HL-60 (cell line): ENCODE data around the gene CENPA.

ENCODE experiments used
- DNase-seq, 2 experiments: peaks; one replicate each; pipeline ENCODE4 v3.0.0-alpha.2; 2010 to 2020; ENCODE audit warnings: low read depth in 1 of 2, low spot score in 1 of 2
- H3K27ac ChIP-seq: fragments of 250-450 bp; sonication (Bioruptor Pico); replicated peaks from 2 replicates; pipeline ENCODE4 v1.5.1; 2020; ENCODE audit warnings: mild to moderate bottlenecking, moderate library complexity
- H3K27me3 ChIP-seq: fragments of 250-450 bp; sonication (Bioruptor Pico); 2 replicates; pipeline ENCODE4 v1.5.1; 2021; ENCODE audit warnings: mild to moderate bottlenecking, moderate library complexity; ENCODE audit not compliant: insufficient read depth, poor library complexity, severe bottlenecking
- H3K4me3 ChIP-seq: replicated peaks from 2 replicates; pipeline ENCODE4 v1.5.1; 2011; ENCODE audit warnings: mild to moderate bottlenecking, control low read depth, low read length; ENCODE audit not compliant: insufficient read depth
- CTCF ChIP-seq: IDR thresholded peaks from one replicate; pipeline ENCODE4 v1.5.1; 2011; ENCODE audit warnings: low read length, control low read depth, inconsistent platforms; ENCODE audit not compliant: insufficient read depth
- GABPA ChIP-seq: IDR thresholded peaks from 2 replicates; pipeline ENCODE4 v1.6.1; 2012; ENCODE audit warnings: low read depth
- POLR2AphosphoS5 ChIP-seq: IDR thresholded peaks from 2 replicates; pipeline ENCODE4 v1.6.1; 2012; ENCODE audit warnings: low read depth
- REST ChIP-seq: IDR thresholded peaks from 2 replicates; pipeline ENCODE4 v1.6.1; 2012; ENCODE audit warnings: low read depth; ENCODE audit not compliant: insufficient replicate concordance
- SPI1 ChIP-seq: IDR thresholded peaks from 2 replicates; pipeline ENCODE4 v1.6.1; 2012; ENCODE audit warnings: low read depth, mild to moderate bottlenecking, borderline replicate concordance

CENPA gene

GRCh38 chr2:26840937-26841610 lies 55.2 kb downstream of the CENPA start:
- DNase-seq = peak in 1 of 2 experiments; percentile 62
- TF ChIP-seq REST (no peak), CTCF (peak; percentile 5)
- H3K27ac ChIP-seq = no peak overlapping the region
- no peak overlapping the region for H3K4me3 ChIP-seq
- H3K27me3 ChIP-seq = peaks cover 9% of the 10 kb centered on the region

- peaks cover 22% of the 10 kb centered on the region for H3K27me3 ChIP-seq
- no peak for DNase-seq
- H3K4me3 ChIP-seq = no peak overlapping the region
- TF ChIP-seq GABPA (no peak), POLR2AphosphoS5 (no peak), CTCF (no peak), REST (no peak), SPI1 (no peak)
- no peak overlapping the region for H3K27ac ChIP-seq
Measured at GRCh38 chr2:26843041-26843440, 57.2 kb downstream of the CENPA start.
